Astrocyte of the cerebellum (primary cell): ENCODE results near the gene CASQ2.

Experiments
- DNase-seq: peaks from one replicate; pipeline ENCODE4 v3.0.0-alpha.2; 2011; ENCODE audit warnings: low read depth
- H3K4me3 ChIP-seq: 2 replicates; pipeline ENCODE4 v1.5.1; 2011; ENCODE audit warnings: mild to moderate bottlenecking, low read depth, low read length, moderate library complexity
- in situ Hi-C: cut with HindIII; loops from 2 replicates; pipeline ENCODE4 v1.10.0; 2017; ENCODE audit warnings: low sequenced_read_pairs
- TF ChIP-seq, protein P1 (sequence below): IDR thresholded peaks from 2 replicates; pipeline ENCODE4 v1.5.1; 2012; ENCODE audit warnings: low read length, low read depth, moderate library complexity, mild to moderate bottlenecking; ENCODE audit errors: missing control alignments

Gene CASQ2

DNA sequence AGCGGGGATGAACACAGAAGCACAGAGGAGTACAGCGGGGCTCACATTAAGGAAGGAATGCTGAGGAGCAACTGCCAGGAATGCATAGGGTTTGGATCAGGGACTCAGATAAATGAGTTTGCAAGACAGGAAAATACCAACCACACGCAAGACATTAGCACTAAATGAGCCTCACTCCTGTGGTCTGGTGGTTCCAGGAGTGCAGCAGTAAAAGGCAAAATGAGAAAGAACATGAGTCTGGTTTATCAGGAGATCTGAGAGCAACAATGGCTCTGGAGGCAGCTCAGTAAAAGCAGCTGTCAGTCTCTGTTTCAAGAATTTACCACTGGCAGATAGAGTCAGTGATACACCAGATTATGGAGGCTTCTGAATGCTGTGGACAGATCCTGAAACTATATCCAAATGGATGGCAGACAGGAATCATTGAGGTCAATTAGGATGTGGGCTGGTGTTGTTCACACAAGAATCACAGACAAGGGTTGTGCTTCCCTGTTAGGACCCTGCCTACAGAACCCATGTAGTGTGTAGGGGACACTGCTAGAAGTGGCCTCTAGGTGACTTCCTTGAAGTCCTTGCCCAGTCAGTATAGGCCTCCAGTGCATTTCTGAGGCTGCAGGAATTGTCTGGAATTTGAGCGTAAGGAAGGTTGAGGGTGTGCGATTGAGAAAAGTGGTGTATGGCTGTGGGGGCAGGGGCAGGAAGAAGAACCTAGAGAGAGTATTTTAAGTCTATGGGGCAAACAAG, 50.3 kb downstream of the CASQ2 start:
- no peak for DNase-seq
- in situ Hi-C loops, result no loop called here
- TF ChIP-seq, protein P1, sequence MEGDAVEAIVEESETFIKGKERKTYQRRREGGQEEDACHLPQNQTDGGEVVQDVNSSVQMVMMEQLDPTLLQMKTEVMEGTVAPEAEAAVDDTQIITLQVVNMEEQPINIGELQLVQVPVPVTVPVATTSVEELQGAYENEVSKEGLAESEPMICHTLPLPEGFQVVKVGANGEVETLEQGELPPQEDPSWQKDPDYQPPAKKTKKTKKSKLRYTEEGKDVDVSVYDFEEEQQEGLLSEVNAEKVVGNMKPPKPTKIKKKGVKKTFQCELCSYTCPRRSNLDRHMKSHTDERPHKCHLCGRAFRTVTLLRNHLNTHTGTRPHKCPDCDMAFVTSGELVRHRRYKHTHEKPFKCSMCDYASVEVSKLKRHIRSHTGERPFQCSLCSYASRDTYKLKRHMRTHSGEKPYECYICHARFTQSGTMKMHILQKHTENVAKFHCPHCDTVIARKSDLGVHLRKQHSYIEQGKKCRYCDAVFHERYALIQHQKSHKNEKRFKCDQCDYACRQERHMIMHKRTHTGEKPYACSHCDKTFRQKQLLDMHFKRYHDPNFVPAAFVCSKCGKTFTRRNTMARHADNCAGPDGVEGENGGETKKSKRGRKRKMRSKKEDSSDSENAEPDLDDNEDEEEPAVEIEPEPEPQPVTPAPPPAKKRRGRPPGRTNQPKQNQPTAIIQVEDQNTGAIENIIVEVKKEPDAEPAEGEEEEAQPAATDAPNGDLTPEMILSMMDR, result no peak
- H3K4me3 ChIP-seq, result no peak overlapping the region

DNA sequence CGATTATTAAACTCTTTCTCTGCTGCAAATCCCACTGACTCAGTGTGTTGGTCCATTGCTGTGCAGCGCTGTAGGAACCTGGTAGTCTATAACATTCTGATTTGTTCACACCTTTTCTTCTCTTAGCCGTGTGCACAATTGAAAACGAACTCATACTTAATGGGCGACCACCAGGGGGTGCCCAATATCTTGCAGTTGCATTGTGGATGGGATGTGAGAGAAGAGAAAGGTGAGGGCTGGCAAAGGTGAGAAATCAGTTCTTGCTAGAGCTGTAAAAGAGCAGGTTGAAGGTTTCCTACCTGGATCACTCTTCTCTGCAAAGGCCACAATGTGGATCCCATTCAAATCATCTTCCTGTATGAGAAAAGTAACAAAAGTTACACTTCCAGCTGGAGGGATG, 51.0 kb downstream of the CASQ2 start:
- no peak for DNase-seq
- in situ Hi-C loops, result no loop called here
- TF ChIP-seq, protein P1, result peak; percentile 40

DNA sequence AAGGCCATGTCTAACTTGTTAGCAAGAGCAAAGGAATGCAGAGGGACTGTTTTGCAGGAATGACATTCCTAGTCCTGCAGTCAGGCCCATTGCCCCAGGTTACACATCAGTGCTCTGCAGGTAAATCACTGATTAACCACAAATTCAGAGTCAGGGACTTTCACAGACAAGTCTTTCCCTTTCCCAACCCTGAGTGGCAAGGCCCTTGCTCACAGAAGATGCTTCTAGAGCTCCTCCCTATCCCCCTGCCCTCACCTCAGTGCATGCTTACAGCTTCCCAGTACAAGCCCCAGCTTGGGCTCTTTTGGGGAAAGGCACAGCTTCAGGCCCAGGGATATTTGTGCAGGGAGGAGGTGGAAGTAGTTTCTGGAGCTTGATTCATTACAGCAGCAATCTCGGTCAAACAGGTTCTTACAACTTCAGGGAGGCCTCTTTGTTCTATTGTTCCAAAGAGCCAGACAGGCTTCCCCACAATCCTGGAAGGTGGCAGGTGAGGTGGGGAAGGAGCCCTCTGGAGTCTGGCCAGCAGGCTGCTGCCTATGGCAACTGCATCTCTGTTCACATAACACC, 53.9 kb downstream of the CASQ2 start:
- no peak for DNase-seq
- TF ChIP-seq, protein P1, result no peak
- in situ Hi-C loops, result no loop called here

More for the DNA sequence above, 51.0 kb downstream of the CASQ2 start:
- H3K4me3 ChIP-seq, result no peak overlapping the region

DNA sequence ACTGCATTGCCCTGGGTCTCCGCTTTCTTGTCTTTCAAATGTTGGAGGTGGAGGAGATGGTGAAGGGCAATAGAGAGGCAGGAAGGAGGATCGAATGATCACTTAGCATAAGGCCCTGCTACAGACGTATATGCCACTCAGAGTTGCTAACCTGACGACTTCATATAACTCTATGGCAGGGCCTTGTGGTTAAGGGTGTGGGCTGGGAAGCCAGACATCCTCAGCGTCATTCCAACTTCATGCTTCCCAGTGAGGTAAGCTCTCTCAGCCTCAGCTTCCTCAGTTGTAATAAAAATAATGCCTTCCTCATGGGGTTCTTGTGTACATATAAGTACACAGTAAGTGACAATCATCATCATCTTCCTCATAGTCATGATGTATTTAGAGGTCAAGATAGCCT, 54.6 kb downstream of the CASQ2 start:
- in situ Hi-C loops, result no loop called here
- TF ChIP-seq, protein P1, result no peak
- H3K4me3 ChIP-seq, result no peak overlapping the region
- no peak for DNase-seq

More for the DNA sequence above, 53.9 kb downstream of the CASQ2 start:
- no peak overlapping the region for H3K4me3 ChIP-seq

DNA sequence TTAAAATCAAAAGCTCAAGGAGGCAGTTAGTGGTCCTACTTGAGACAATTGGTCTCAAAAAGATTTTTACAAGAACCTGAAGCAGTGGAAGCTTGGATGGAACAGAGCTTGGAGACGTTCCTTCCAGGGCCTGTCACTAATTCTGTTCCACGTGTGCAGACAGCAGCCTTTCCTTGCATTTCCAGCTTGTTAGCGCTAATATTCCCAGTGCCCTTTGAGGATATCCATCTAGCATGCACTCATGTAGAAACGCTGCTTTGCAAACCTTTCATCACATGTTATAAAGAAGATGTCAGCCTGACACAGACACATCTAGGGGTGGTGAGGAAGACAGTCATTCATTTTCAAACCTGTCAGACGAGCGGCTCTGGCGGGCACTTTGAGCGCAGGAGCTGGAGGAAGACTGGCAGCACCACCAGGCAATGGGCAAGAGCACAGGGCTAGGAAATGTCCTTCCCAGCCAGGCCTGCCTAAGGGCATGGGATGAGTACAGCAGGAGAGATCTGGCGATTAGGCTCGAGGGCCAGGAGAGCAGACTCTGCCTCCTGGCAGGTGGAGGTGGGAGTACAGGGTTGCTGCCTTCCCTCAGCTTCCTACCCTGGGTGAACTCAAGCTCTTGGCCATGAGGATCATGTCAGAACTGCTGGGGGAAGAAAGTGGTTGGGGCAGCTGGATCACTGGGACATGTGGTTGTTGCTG, 55.5 kb downstream of the CASQ2 start:
- no peak for DNase-seq
- TF ChIP-seq, protein P1, result no peak
- in situ Hi-C loops, result no loop called here
- H3K4me3 ChIP-seq, result no peak overlapping the region

DNA sequence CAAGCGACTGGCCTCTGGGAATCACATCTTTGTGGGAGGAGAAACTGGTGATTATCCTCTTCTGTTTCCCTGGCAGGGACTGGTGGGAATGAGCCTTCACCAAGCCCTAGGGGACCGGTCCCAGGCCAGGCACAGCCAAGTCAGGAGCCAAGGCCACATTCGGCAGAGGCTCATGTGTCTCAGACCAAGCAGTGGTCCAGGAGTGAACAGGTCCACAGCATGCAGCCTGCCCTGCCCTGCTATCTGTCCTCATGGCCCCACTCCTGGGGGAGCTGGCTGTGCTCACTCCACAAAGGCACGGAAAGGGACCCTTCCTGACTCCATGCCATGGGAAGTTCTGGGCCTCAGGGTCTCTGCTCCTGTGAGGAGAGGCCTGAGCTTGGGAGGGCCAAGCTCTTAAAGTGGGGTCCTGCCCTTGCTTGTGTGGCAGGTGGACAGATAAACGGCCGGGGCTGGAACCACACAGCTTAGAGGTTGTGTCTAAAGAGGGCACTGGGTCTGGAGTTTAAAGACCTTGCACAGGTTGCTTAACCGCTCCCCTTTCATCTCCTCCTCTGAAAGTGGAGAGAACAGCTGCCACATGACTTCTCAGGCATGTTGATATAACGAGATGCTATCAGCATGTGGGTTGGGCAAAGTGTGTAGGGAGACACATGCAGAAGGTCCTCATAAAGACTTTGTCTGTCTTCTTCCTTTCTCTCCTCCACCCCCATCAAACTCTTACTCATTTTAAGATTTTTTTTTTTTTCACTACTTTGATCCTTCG, 57.5 kb downstream of the CASQ2 start:
- TF ChIP-seq, protein P1, result no peak
- no peak overlapping the region for H3K4me3 ChIP-seq
- DNase-seq, result no peak
- in situ Hi-C loops, result no loop called here
